HepG2 (cell line): ENCODE data around the gene RBBP5. TPM values are rescaled to one million over a fixed set of nuclear protein-coding genes. Genes with fewer than 3 reads are reported as not detected.

Experiments
- ATAC-seq: fragments of 200-7000 bp; cut with Tn5 transposase; 3 replicates; pipeline ENCODE4 v1.9.1; 2020; ENCODE audit warnings: mild to moderate bottlenecking, moderate library complexity
- BruUV-seq: library from RNA; stranded (reverse); fragments of 400-500 nt; replicated peaks from 2 replicates; lab custom pipeline; 2021; lab: Mats Ljungman, UMichigan
- CTCF ChIA-PET: fragments of 300-600 bp; formaldehyde crosslinking; extraction: SDS; loops from one replicate; lab custom pipeline; 2021; ENCODE audit warnings: low total read pairs, inconsistent platforms, low intra/inter-chr PET ratio; lab: Yijun Ruan, JAX
- POLR2A ChIA-PET: fragments of 350-600 bp; sonication (Branson Sonifier 250); formaldehyde crosslinking; loops from one replicate; lab custom pipeline; 2020; ENCODE audit warnings: antibody characterized with exemption, inconsistent platforms; lab: Yijun Ruan, JAX
- DNase-seq: peaks from one replicate; pipeline ENCODE4 v3.0.0-alpha.2; 2015; ENCODE audit warnings: low spot score
- FAIRE-seq: peaks from 3 replicates; lab custom pipeline; 2011; peaks lifted over from hg19 to GRCh38; lab: Jason Lieb, UNC
- H2AFZ ChIP-seq: one replicate; pipeline ENCODE4 v1.6.1; 2011; ENCODE audit warnings: low read length, inconsistent platforms
- H3K27ac ChIP-seq: fragments of 300-600 bp; 3 replicates; pipeline ENCODE4 v1.8.0; 2011; ENCODE audit warnings: mixed run types, mild to moderate bottlenecking, mixed read lengths, low read length, inconsistent platforms; ENCODE audit not compliant: insufficient read depth; ENCODE audit errors: extremely low read length
- H3K27me3 ChIP-seq, 2 experiments: fragments of 200-600 bp in 1 of 2; 2 replicates in 1 of 2; 3 replicates in 1 of 2; pipeline versions ENCODE4 v1.6.0 to v1.8.0; 2011; ENCODE audit warnings: low read length in 2 of 2, mild to moderate bottlenecking in 2 of 2, moderate library complexity in 2 of 2, inconsistent platforms in 1 of 2; ENCODE audit not compliant: insufficient read depth in 2 of 2, control insufficient read depth in 1 of 2
- H3K36me3 ChIP-seq, 2 experiments: fragments of 200-600 bp in 1 of 2; replicated peaks in 1 of 2; 2 replicates in 1 of 2; 3 replicates in 1 of 2; pipeline versions ENCODE4 v1.5.1 to v1.8.0; 2011; ENCODE audit warnings: low read length in 2 of 2, inconsistent platforms in 1 of 2; ENCODE audit not compliant: insufficient read depth in 2 of 2, control insufficient read depth in 1 of 2
- H3K4me1 ChIP-seq: 2 replicates; pipeline ENCODE4 v1.5.1; 2012; ENCODE audit warnings: low read length, inconsistent platforms; ENCODE audit not compliant: insufficient read depth
- H3K4me2 ChIP-seq: 2 replicates; pipeline ENCODE4 v1.6.0; 2011; ENCODE audit warnings: low read depth, low read length, inconsistent platforms
- H3K4me3 ChIP-seq, 3 experiments: fragments of 200-600 bp in 1 of 3; sonication (generic), shearing (Covaris generic) in 1 of 3; replicated peaks in 1 of 3; 2 replicates each; pipeline ENCODE4 v1.5.1; 2011 to 2016; ENCODE audit warnings: low read length in 3 of 3, inconsistent platforms in 2 of 3, low read depth in 2 of 3, mild to moderate bottlenecking in 2 of 3, control low read depth in 1 of 3, mixed read lengths in 1 of 3; ENCODE audit not compliant: insufficient read depth in 1 of 3
- H3K79me2 ChIP-seq: one replicate; pipeline ENCODE4 v1.6.1; 2011; ENCODE audit warnings: low read length, inconsistent platforms; ENCODE audit not compliant: insufficient read depth
- H3K9ac ChIP-seq: 2 replicates; pipeline ENCODE4 v1.6.0; 2011; ENCODE audit warnings: mild to moderate bottlenecking, low read depth, low read length, inconsistent platforms; ENCODE audit not compliant: insufficient read depth
- H3K9me3 ChIP-seq: 2 replicates; pipeline ENCODE4 v1.5.1; 2012; ENCODE audit warnings: mild to moderate bottlenecking, low read length
- H4K20me1 ChIP-seq: 2 replicates; pipeline ENCODE4 v1.6.0; 2011; ENCODE audit warnings: inconsistent platforms, mild to moderate bottlenecking, low read length, moderate library complexity; ENCODE audit not compliant: insufficient read depth
- CERS6 ChIP-seq: sonication (generic); formaldehyde crosslinking; IDR thresholded peaks from 2 replicates; pipeline ENCODE4 v1.5.0; 2020; ENCODE audit warnings: missing genetic modification reagents
- HNF1B ChIP-seq: sonication (generic); formaldehyde crosslinking; IDR thresholded peaks from 2 replicates; pipeline ENCODE4 v1.5.1; 2020; ENCODE audit warnings: mild to moderate bottlenecking, moderate library complexity, missing genetic modification reagents
- NONO ChIP-seq, 2 experiments: fragments of 450-650 bp in 1 of 2; sonication (generic) in 1 of 2; formaldehyde crosslinking in 1 of 2; IDR thresholded peaks in 1 of 2; conservative IDR thresholded peaks in 1 of 2; 2 replicates each; pipeline versions ENCODE4 v1.6.1 to v1.8.0; 2017 to 2022; ENCODE audit warnings: mild to moderate bottlenecking in 1 of 2, missing genetic modification reagents in 1 of 2, moderate library complexity in 1 of 2
- PREB ChIP-seq: sonication (generic); formaldehyde crosslinking; IDR thresholded peaks from 2 replicates; pipeline ENCODE4 v1.4.0; 2020; ENCODE audit warnings: missing genetic modification reagents
- SIN3A ChIP-seq: IDR thresholded peaks from 2 replicates; pipeline ENCODE4 v1.6.1; 2011; ENCODE audit warnings: low read depth, mild to moderate bottlenecking, control low read depth, low read length, borderline replicate concordance
- SIN3B ChIP-seq: fragments of 150-350 bp; IDR thresholded peaks from 2 replicates; pipeline ENCODE4 v1.6.1; 2014; ENCODE audit warnings: low read length
- ZFP36 ChIP-seq: fragments of 150-350 bp; IDR thresholded peaks from 2 replicates; pipeline ENCODE4 v1.6.1; 2018; ENCODE audit warnings: borderline replicate concordance, low read length, low read depth; ENCODE audit not compliant: partially characterized antibody
- ZNF557 ChIP-seq: sonication (generic); formaldehyde crosslinking; IDR thresholded peaks from 2 replicates; pipeline ENCODE4 v1.4.0; 2020; ENCODE audit warnings: missing genetic modification reagents
- in situ Hi-C: cut with HindIII; loops from 2 replicates; pipeline ENCODE4 v1.10.0; 2017; ENCODE audit warnings: low pct_unique_long_range_greater_than_20kb; ENCODE audit not compliant: extremely low pct_ligation_motif_present
- intact Hi-C: fragments of 100-400 bp; cut with micrococcal nuclease; formaldehyde crosslinking; loops from one replicate; pipeline ENCODE4 v1.10.0; 2022; ENCODE audit not compliant: unreplicated experiment
- polyA plus RNA-seq, 8 experiments: library from polyadenylated mRNA; depleted of rRNA in 3 of 8; stranded (reverse) in 7 of 8; unstranded in 1 of 8; fragments of >200 nt; fragmentation: Illumina TruSeq in 4 of 8; extraction: Trizol in 4 of 8; gene quantifications; 2 replicates each; pipeline versions ENCODE4 v1.2.1 to v1.2.3, GENCODE V29; 2011 to 2016; ENCODE audit warnings: low read depth in 4 of 8, missing spikeins in 1 of 8, mixed read lengths in 1 of 8; ENCODE audit not compliant: insufficient read depth in 1 of 8
- total RNA-seq, 5 experiments: library from RNA; depleted of rRNA; stranded (reverse); fragments of >200 nt; fragmentation: Illumina TruSeq; extraction: Trizol; gene quantifications; 2 replicates each; pipeline ENCODE4 v1.2.3, GENCODE V29; 2016; ENCODE audit warnings: low read depth in 1 of 5

Gene RBBP5
- total and polyA plus RNA-seq, 2 of the 13 experiments (the other 11 are each of a cell fraction or from before 2014, with no cell fraction given) = 6.6 to 17.1 TPM

- TF ChIP-seq NONO (IDR thresholded peaks at IDR 0.05) (no peak), NONO (CRISPR knock-in tag; conservative IDR thresholded peaks at IDR 0.05) (no peak), SIN3A (no peak), ZFP36 (no peak)
Measured at GRCh38 chr1:205118752-205119151, 3.0 kb downstream of the RBBP5 start (continued).

GRCh38 chr1:205111354-205111753 is 10.4 kb downstream of the RBBP5 start:
- in situ Hi-C loops = no loop called here
- no peaks in the 10 kb centered on the region for H3K9me3 ChIP-seq
- no peak overlapping the region for H2AFZ ChIP-seq
- DNase-seq = no peak
- intact Hi-C loops = no loop called here
- TF ChIP-seq HNF1B (no peak), ZNF557 (CRISPR knock-in tag) (no peak), SIN3B (no peak), PREB (CRISPR knock-in tag) (no peak), CERS6 (CRISPR knock-in tag) (no peak)
- H3K36me3 ChIP-seq = peaks cover 2 to 34% of the 10 kb centered on the region in 2 experiments; a peak in 4 of 5 replicates
- no peaks in the 10 kb centered on the region for H3K27me3 ChIP-seq
- H3K27ac ChIP-seq = no peak overlapping the region
- ATAC-seq = no peak
- H3K79me2 ChIP-seq = no peaks in the 10 kb centered on the region
- H3K9ac ChIP-seq = no peak overlapping the region
- FAIRE-seq = no peak
- ChIA-PET POLR2A (interaction anchor here (2.6 kb wide), 1 partner anchor 10 kb away, joined by 8 read pairs; the partner anchor contains the start of gene RBBP5), CTCF (no interaction called here)
- no TSS peak for BruUV-seq
- no peak overlapping the region for H3K4me2 ChIP-seq
- H3K4me3 ChIP-seq = no peak overlapping the region
- H4K20me1 ChIP-seq = no peaks in the 10 kb centered on the region
- no peaks in the 10 kb centered on the region for H3K4me1 ChIP-seq
